H9 (cell line): ENCODE measurements around the gene CDC20. TPM values are rescaled to one million over a fixed set of nuclear protein-coding genes. Genes with fewer than 3 reads are reported as not detected.

Experiments used
- DNase-seq: peaks from one replicate; pipeline ENCODE4 v3.0.0-alpha.2; 2017
- H2AFZ ChIP-seq: one replicate; pipeline ENCODE4 v1.6.1; 2013; ENCODE audit warnings: mild to moderate bottlenecking, low read length, control low read depth, moderate library complexity
- H2AK5ac ChIP-seq: 2 replicates; pipeline ENCODE4 v1.6.1; 2013; ENCODE audit warnings: low read length, control low read depth, mixed read lengths; ENCODE audit not compliant: insufficient read length
- H2BK120ac ChIP-seq: one replicate; pipeline ENCODE4 v1.6.1; 2013; ENCODE audit warnings: low read depth, mild to moderate bottlenecking, low read length, control low read depth, inconsistent platforms; ENCODE audit not compliant: poor library complexity, severe bottlenecking
- H2BK12ac ChIP-seq: 2 replicates; pipeline ENCODE4 v1.6.1; 2013; ENCODE audit warnings: low read length, control low read depth, mixed read lengths, low read depth; ENCODE audit not compliant: insufficient read length
- H2BK15ac ChIP-seq: 2 replicates; pipeline ENCODE4 v1.6.1; 2013; ENCODE audit warnings: low read depth, low read length, control low read depth
- H2BK20ac ChIP-seq: one replicate; pipeline ENCODE4 v1.6.1; 2013; ENCODE audit warnings: low read depth, mild to moderate bottlenecking, low read length, control low read depth, inconsistent platforms; ENCODE audit not compliant: poor library complexity, severe bottlenecking
- H2BK5ac ChIP-seq: 2 replicates; pipeline ENCODE4 v1.6.1; 2013; ENCODE audit warnings: low read length, control low read depth, mixed read lengths; ENCODE audit not compliant: insufficient read length
- H3K14ac ChIP-seq: 2 replicates; pipeline ENCODE4 v1.6.1; 2013; ENCODE audit warnings: low read length, control low read depth; ENCODE audit not compliant: insufficient read depth
- H3K18ac ChIP-seq: 2 replicates; pipeline ENCODE4 v1.6.1; 2013; ENCODE audit warnings: low read depth, mild to moderate bottlenecking, mixed read lengths, low read length, control low read depth; ENCODE audit not compliant: insufficient read length
- H3K23ac ChIP-seq: 2 replicates; pipeline ENCODE4 v1.6.1; 2013; ENCODE audit warnings: low read length, control low read depth, mixed read lengths, low read depth; ENCODE audit not compliant: insufficient read length
- H3K23me2 ChIP-seq: 2 replicates; pipeline ENCODE4 v1.6.1; 2013; ENCODE audit warnings: low read depth, mild to moderate bottlenecking, mixed read lengths, low read length, control low read depth; ENCODE audit not compliant: insufficient read length, poor library complexity, severe bottlenecking
- H3K27ac ChIP-seq: 2 replicates; pipeline ENCODE4 v1.5.1; 2013; ENCODE audit warnings: low read length, control low read depth, mixed read lengths, low read depth; ENCODE audit not compliant: insufficient read length
- H3K27me3 ChIP-seq: 2 replicates; pipeline ENCODE4 v1.6.1; 2013; ENCODE audit warnings: low read length, control low read depth, inconsistent platforms; ENCODE audit not compliant: insufficient read depth
- H3K4ac ChIP-seq: 2 replicates; pipeline ENCODE4 v1.6.1; 2013; ENCODE audit warnings: low read depth, mild to moderate bottlenecking, control low read depth, inconsistent platforms, low read length, moderate library complexity
- H3K4me1 ChIP-seq: 2 replicates; pipeline ENCODE4 v1.6.1; 2013; ENCODE audit warnings: low read length, control low read depth, inconsistent platforms; ENCODE audit not compliant: insufficient read depth
- H3K4me2 ChIP-seq: 2 replicates; pipeline ENCODE4 v1.6.1; 2013; ENCODE audit warnings: low read length, control low read depth, mixed read lengths; ENCODE audit not compliant: insufficient read length, insufficient read depth
- H3K56ac ChIP-seq: 2 replicates; pipeline ENCODE4 v1.6.1; 2013; ENCODE audit warnings: low read depth, mild to moderate bottlenecking, mixed read lengths, low read length, control low read depth; ENCODE audit not compliant: insufficient read length
- H3K79me1 ChIP-seq: 2 replicates; pipeline ENCODE4 v1.6.1; 2013; ENCODE audit warnings: low read depth, mild to moderate bottlenecking, moderate library complexity, low read length, control low read depth, inconsistent platforms; ENCODE audit not compliant: insufficient read depth, poor library complexity, severe bottlenecking
- H3K79me2 ChIP-seq: 2 replicates; pipeline ENCODE4 v1.6.1; 2013; ENCODE audit warnings: low read length, control low read depth, inconsistent platforms; ENCODE audit not compliant: insufficient read depth
- H3K9ac ChIP-seq: 2 replicates; pipeline ENCODE4 v1.6.1; 2013; ENCODE audit warnings: low read length, control low read depth, mixed read lengths; ENCODE audit not compliant: insufficient read length; ENCODE audit errors: extremely low read depth
- H3K9me3 ChIP-seq: one replicate; pipeline ENCODE4 v1.6.1; 2013; ENCODE audit warnings: low read depth, low read length, inconsistent platforms; ENCODE audit not compliant: control insufficient read depth
- H3T11ph ChIP-seq: one replicate; pipeline ENCODE4 v1.6.1; 2013; ENCODE audit warnings: mild to moderate bottlenecking, low read length, control low read depth, inconsistent platforms
- H4K20me1 ChIP-seq: one replicate; pipeline ENCODE4 v1.6.1; 2013; ENCODE audit not compliant: control insufficient read depth, insufficient read length, insufficient read depth
- H4K5ac ChIP-seq: 2 replicates; pipeline ENCODE4 v1.6.1; 2013; ENCODE audit warnings: low read depth, mild to moderate bottlenecking, mixed read lengths, low read length, control low read depth; ENCODE audit not compliant: insufficient read length
- H4K8ac ChIP-seq: replicated peaks from 2 replicates; pipeline ENCODE4 v1.6.1; 2013; ENCODE audit warnings: low read length, control low read depth, mixed read lengths, low read depth; ENCODE audit not compliant: insufficient read length
- H4K91ac ChIP-seq: 2 replicates; pipeline ENCODE4 v1.6.1; 2013; ENCODE audit warnings: low read depth, mild to moderate bottlenecking, moderate library complexity, mixed read lengths, low read length, control low read depth; ENCODE audit not compliant: insufficient read length
- H3K27ac Mint-ChIP-seq, 3 experiments: 2 replicates in 2 of 3; 3 replicates in 1 of 3; pipeline ENCODE4 v1.8.0; 2020 to 2021; ENCODE audit warnings: mixed read lengths in 3 of 3, mild to moderate bottlenecking in 1 of 3, moderate library complexity in 1 of 3
- H3K27me3 Mint-ChIP-seq: 2 replicates; pipeline ENCODE4 v1.8.0; 2021; ENCODE audit warnings: low read depth, mild to moderate bottlenecking, moderate library complexity, mixed read lengths
- H3K36me3 Mint-ChIP-seq, 3 experiments: 2 replicates in 2 of 3; 3 replicates in 1 of 3; pipeline ENCODE4 v1.8.0; 2020 to 2021; ENCODE audit warnings: low read depth in 3 of 3, mixed read lengths in 3 of 3; ENCODE audit not compliant: insufficient read depth in 1 of 3
- H3K4me1 Mint-ChIP-seq, 2 experiments: 2 replicates each; pipeline ENCODE4 v1.8.0; 2020; ENCODE audit warnings: mixed read lengths in 2 of 2
- H3K4me3 Mint-ChIP-seq, 2 experiments: 2 replicates in 1 of 2; 3 replicates in 1 of 2; pipeline ENCODE4 v1.8.0; 2020 to 2021; ENCODE audit warnings: mild to moderate bottlenecking in 2 of 2, mixed read lengths in 2 of 2, moderate library complexity in 1 of 2
- H3K9me3 Mint-ChIP-seq, 2 experiments: 2 replicates in 1 of 2; 3 replicates in 1 of 2; pipeline ENCODE4 v1.8.0; 2020; ENCODE audit warnings: mild to moderate bottlenecking in 2 of 2, mixed read lengths in 2 of 2, moderate library complexity in 1 of 2
- WGBS: extraction: QIAGEN DNeasy Blood & Tissue Kit; methylation state at CpG from one replicate; pipeline ENCODE4 v1.1.7; 2013; ENCODE audit warnings: missing lambda C conversion rate, low lambda C conversion rate, mixed read lengths; ENCODE audit not compliant: insufficient read length; ENCODE audit errors: extremely low coverage; 5-methylcytosine and 5-hydroxymethylcytosine counted together
- total RNA-seq: library from RNA; stranded (reverse); gene quantifications from 2 replicates; pipeline ENCODE4 v1.2.1, GENCODE V29; 2021
- TF ChIP-seq, protein P1 (sequence below): fragments of 200-600 bp; sonication (generic); conservative IDR thresholded peaks from 3 replicates; pipeline ENCODE4 v1.8.0; 2021; ENCODE audit warnings: antibody characterized with exemption, mild to moderate bottlenecking

The CDC20 gene
- total RNA-seq, 1 experiment from 2014 or later = 246 TPM

DNA sequence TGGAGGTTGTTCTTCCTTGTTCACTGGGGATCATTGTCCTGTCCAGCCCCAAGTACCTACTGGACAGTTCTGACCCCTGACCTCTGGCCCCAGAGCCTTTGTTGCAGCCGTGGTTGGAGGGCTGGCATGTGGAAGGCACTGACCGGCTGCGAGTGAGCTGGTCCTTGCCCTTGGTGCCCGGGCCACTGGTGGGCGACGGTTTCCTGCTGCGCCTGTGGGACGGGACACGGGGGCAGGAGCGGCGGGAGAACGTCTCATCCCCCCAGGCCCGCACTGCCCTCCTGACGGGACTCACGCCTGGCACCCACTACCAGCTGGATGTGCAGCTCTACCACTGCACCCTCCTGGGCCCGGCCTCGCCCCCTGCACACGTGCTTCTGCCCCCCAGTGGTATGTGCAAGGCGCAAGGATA lies 46.6 kb upstream of the CDC20 start:
- H2AK5ac ChIP-seq = no peak overlapping the region
- H3K4me1 ChIP-seq = no peaks in the 10 kb centered on the region
- Mint-ChIP-seq H3K4me3 (no peak overlapping the region), H3K36me3 (no peaks in the 10 kb centered on the region; a peak in 1 of 7 replicates), H3K27me3 (peaks cover 11% of the 10 kb centered on the region), H3K4me1 (no peaks in the 10 kb centered on the region; a peak in 1 of 4 replicates), H3K27ac (no peak overlapping the region; a peak in 1 of 7 replicates), H3K9me3 (no peaks in the 10 kb centered on the region)
- WGBS = no CpG with 5 or more reads among the region's 19 CpGs
- no peaks in the 10 kb centered on the region for H3K27me3 ChIP-seq
- H3K79me1 ChIP-seq = no peaks in the 10 kb centered on the region
- H3K79me2 ChIP-seq = no peaks in the 10 kb centered on the region
- H3K14ac ChIP-seq = no peak overlapping the region; the same call in 1 of the 2 replicates
- no peak overlapping the region for H3K23ac ChIP-seq
- H2AFZ ChIP-seq = no peak overlapping the region
- no peak overlapping the region for H2BK12ac ChIP-seq
- H4K5ac ChIP-seq = no peak overlapping the region
- H3K23me2 ChIP-seq = no peaks in the 10 kb centered on the region
- DNase-seq = no peak
- no peak overlapping the region for H2BK15ac ChIP-seq
- no peak overlapping the region for H2BK120ac ChIP-seq
- no peak overlapping the region for H2BK5ac ChIP-seq
- H3K27ac ChIP-seq = no peak overlapping the region
- H3T11ph ChIP-seq = no peak overlapping the region
- no peak overlapping the region for H3K9ac ChIP-seq
- H4K8ac ChIP-seq = no peak overlapping the region
- H3K4ac ChIP-seq = no peak overlapping the region
- no peak overlapping the region for H3K4me2 ChIP-seq
- H4K20me1 ChIP-seq = no peaks in the 10 kb centered on the region
- H3K18ac ChIP-seq = no peak overlapping the region
- no peak overlapping the region for H3K56ac ChIP-seq
- H4K91ac ChIP-seq = no peak overlapping the region
- TF ChIP-seq, protein P1, sequence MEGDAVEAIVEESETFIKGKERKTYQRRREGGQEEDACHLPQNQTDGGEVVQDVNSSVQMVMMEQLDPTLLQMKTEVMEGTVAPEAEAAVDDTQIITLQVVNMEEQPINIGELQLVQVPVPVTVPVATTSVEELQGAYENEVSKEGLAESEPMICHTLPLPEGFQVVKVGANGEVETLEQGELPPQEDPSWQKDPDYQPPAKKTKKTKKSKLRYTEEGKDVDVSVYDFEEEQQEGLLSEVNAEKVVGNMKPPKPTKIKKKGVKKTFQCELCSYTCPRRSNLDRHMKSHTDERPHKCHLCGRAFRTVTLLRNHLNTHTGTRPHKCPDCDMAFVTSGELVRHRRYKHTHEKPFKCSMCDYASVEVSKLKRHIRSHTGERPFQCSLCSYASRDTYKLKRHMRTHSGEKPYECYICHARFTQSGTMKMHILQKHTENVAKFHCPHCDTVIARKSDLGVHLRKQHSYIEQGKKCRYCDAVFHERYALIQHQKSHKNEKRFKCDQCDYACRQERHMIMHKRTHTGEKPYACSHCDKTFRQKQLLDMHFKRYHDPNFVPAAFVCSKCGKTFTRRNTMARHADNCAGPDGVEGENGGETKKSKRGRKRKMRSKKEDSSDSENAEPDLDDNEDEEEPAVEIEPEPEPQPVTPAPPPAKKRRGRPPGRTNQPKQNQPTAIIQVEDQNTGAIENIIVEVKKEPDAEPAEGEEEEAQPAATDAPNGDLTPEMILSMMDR = no peak
- no peaks in the 10 kb centered on the region for H3K9me3 ChIP-seq
- H2BK20ac ChIP-seq = no peak overlapping the region
